ENCODE measurements around the gene ZNF425. TPM values are rescaled to one million over a fixed set of nuclear protein-coding genes. Genes with fewer than 3 reads are reported as not detected.
"Not testable (repeated sequence)": the region's sequence is repeated elsewhere in the genome, so short reads cannot be mapped to it uniquely, and the experiment has no call there.

ZNF425 gene
- total RNA-seq, 1 experiment from 2014 or later: 3.3 TPM

- no TSS peak for BruUV-seq (replicated peaks)
- no peak for TF ChIP-seq CTCF (IDR thresholded peaks at IDR 0.05; ENCODE audit: unreplicated experiment)
- H3K27me3 Mint-ChIP-seq (ENCODE audit: insufficient read depth, unreplicated experiment): no peaks in the 10 kb centered on the region
- H3K9me3 Mint-ChIP-seq (ENCODE audit: unreplicated experiment): no peaks in the 10 kb centered on the region
- ChIA-PET CTCF (interaction anchor here (0.6 to 1.5 kb wide), 6 partner anchors 18 to 165 kb away, joined by 3 to 5 read pairs (median 4); no protein-coding TSS in a partner anchor), POLR2A (no interaction called here)
- no peak overlapping the region for H3K27ac Mint-ChIP-seq (ENCODE audit: low read depth, unreplicated experiment)
- peak; percentile 20 for DNase-seq (ENCODE audit: unreplicated experiment)
- no peak overlapping the region for H3K4me3 Mint-ChIP-seq (ENCODE audit: unreplicated experiment)
- peaks cover 41% of the 10 kb centered on the region for H3K36me3 Mint-ChIP-seq (ENCODE audit: insufficient read depth, unreplicated experiment)
- intact Hi-C loops (cut with micrococcal nuclease): loop anchor here (5.0 kb wide), 1 partner anchor 81 kb away; no protein-coding TSS in a partner anchor
- H3K4me1 Mint-ChIP-seq (ENCODE audit: insufficient read depth, unreplicated experiment): no peaks in the 10 kb centered on the region
These were observed 58.3 kb downstream of the ZNF425 start for GRCh38 chr7:149067869-149068268.

- CTCF ChIA-PET: interaction anchor here (0.6 kb wide), 1 partner anchor 31 kb away, joined by 4 read pairs; no protein-coding TSS in a partner anchor
These were observed 62.6 kb downstream of the ZNF425 start for GRCh38 chr7:149063476-149063875.

GRCh38 chr7:149062217-149062899 lies 63.8 kb downstream of the ZNF425 start:
- BruUV-seq (replicated peaks); H3K27ac Mint-ChIP-seq (ENCODE audit: low read depth, unreplicated experiment); DNase-seq (ENCODE audit: unreplicated experiment); H3K4me1 Mint-ChIP-seq (ENCODE audit: insufficient read depth, unreplicated experiment); H3K9me3 Mint-ChIP-seq (ENCODE audit: unreplicated experiment); intact Hi-C loops (cut with micrococcal nuclease); H3K4me3 Mint-ChIP-seq (ENCODE audit: unreplicated experiment); H3K27me3 Mint-ChIP-seq (ENCODE audit: insufficient read depth, unreplicated experiment): not testable (repeated sequence)
- ChIA-PET POLR2A (interaction anchor here (0.8 kb wide), 1 partner anchor 34 kb away, joined by 3 read pairs; the partner anchor contains the start of gene PDIA4), CTCF (interaction anchor here (0.6 kb wide), 2 partner anchors 32 to 364 kb away, joined by 3 to 4 read pairs; no protein-coding TSS in a partner anchor)
- H3K36me3 Mint-ChIP-seq (ENCODE audit: insufficient read depth, unreplicated experiment): peaks cover 11% of the 10 kb centered on the region

More at GRCh38 chr7:149063476-149063875, 62.6 kb downstream of the ZNF425 start:
- peaks cover 5% of the 10 kb centered on the region for H3K4me1 Mint-ChIP-seq (ENCODE audit: insufficient read depth, unreplicated experiment)
- no peak for TF ChIP-seq CTCF (IDR thresholded peaks at IDR 0.05; ENCODE audit: unreplicated experiment)
- H3K27me3 Mint-ChIP-seq (ENCODE audit: insufficient read depth, unreplicated experiment): no peaks in the 10 kb centered on the region
- DNase-seq (ENCODE audit: unreplicated experiment): no peak
- H3K36me3 Mint-ChIP-seq (ENCODE audit: insufficient read depth, unreplicated experiment): peaks cover 20% of the 10 kb centered on the region
- no peak overlapping the region for H3K4me3 Mint-ChIP-seq (ENCODE audit: unreplicated experiment)
- no peaks in the 10 kb centered on the region for H3K9me3 Mint-ChIP-seq (ENCODE audit: unreplicated experiment)
- intact Hi-C loops (cut with micrococcal nuclease): no loop called here
- POLR2A ChIA-PET: interaction anchor here (0.7 kb wide), 1 partner anchor 27 kb away, joined by 3 read pairs; the partner anchor contains the start of gene ZNF786
- no peak overlapping the region for H3K27ac Mint-ChIP-seq (ENCODE audit: low read depth, unreplicated experiment)
- BruUV-seq (replicated peaks): TSS peak; percentile 8

- H3K4me1 Mint-ChIP-seq (ENCODE audit: insufficient read depth, unreplicated experiment): peaks cover 5% of the 10 kb centered on the region
- H3K36me3 Mint-ChIP-seq (ENCODE audit: insufficient read depth, unreplicated experiment): peaks cover 2% of the 10 kb centered on the region
- no peak for DNase-seq (ENCODE audit: unreplicated experiment)
- no peak overlapping the region for H3K27ac Mint-ChIP-seq (ENCODE audit: low read depth, unreplicated experiment)
- no TSS peak for BruUV-seq (replicated peaks)
- POLR2A ChIA-PET: no interaction called here
- no peaks in the 10 kb centered on the region for H3K27me3 Mint-ChIP-seq (ENCODE audit: insufficient read depth, unreplicated experiment)
- H3K4me3 Mint-ChIP-seq (ENCODE audit: unreplicated experiment): no peak overlapping the region
- no peak for TF ChIP-seq CTCF (IDR thresholded peaks at IDR 0.05; ENCODE audit: unreplicated experiment)
- intact Hi-C loops (cut with micrococcal nuclease): no loop called here
- CTCF ChIA-PET: no interaction called here
- H3K9me3 Mint-ChIP-seq (ENCODE audit: unreplicated experiment): no peaks in the 10 kb centered on the region
These were observed 66.0 kb downstream of the ZNF425 start for GRCh38 chr7:149060156-149060555.
